Stimulated activated CD8-positive, alpha-beta memory T cell treated with anti-CD3 and anti-CD28 coated beads, Interleukin-2, amount 100 ng/mL, for 1 hour (primary cell): ENCODE data around the gene ACOT2.
"Not testable (repeated sequence)": the region's sequence is repeated elsewhere in the genome, so short reads cannot be mapped to it uniquely, and the experiment has no call there.

Experiments
- DNase-seq, 2 donors: peaks; one replicate each; pipeline ENCODE4 v3.0.0-alpha.2; 2020; ENCODE audit warnings: low read depth in 2 of 2

ACOT2 gene

DNA sequence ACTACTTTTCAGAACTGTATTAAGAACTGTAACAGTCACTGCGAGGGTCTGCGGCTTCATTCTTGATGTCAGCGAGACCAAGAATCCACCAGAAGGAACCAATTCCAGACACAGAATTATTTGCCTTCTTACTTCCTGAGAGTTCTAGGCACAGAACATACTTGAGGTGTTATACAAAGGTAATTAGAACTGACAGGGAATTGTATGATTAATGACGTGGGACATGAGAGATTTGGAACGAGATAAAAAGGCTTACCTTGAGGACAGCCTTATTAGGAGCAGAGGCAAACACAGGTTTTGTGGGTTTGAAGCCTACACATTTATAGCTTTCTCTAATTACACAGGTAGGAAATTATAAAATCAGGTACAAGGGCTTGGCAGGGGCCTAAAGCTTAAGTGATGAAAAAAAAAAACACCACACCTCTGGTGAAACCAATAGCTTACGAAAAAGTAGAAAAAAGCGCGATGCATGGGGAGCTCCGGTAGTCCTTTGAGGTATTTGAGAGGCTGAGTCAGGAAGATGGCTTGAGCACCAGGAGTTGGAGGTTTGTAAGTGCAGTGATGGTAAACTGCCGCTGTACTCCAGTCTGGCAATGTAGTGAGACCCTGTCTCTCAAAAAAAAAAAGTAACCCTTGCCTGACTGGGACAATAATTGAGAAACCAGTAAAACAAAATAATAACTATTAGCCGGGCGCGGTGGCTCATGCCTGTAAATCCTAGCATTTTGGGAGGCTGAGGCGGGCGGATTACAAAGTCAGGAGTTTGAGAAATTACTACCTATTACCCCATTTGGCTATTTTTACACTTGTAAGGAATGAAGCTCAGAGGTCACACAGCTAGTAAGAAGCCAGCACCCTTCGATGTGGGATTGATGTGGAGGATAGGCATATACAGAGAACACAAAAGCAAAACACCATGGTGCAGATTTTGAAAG, 795 bp upstream of the ACOT2 start:
- no peak for DNase-seq

DNA sequence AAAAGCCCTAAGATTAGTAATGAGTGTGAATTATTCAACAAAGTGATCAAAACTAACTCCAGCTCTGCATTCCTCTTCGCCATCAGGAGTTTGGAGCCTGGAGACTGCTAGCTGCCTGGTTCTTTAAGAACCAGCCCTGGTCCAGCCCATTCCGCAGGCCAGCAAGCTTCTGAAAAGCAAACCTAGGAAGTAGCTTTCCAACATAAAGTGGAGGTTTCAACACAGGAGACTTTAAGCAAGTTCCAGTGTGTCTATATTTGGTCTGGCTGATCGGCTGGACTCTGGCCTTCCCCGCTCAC, 178 bp upstream of the ACOT2 start:
- not testable (repeated sequence) for DNase-seq

DNA sequence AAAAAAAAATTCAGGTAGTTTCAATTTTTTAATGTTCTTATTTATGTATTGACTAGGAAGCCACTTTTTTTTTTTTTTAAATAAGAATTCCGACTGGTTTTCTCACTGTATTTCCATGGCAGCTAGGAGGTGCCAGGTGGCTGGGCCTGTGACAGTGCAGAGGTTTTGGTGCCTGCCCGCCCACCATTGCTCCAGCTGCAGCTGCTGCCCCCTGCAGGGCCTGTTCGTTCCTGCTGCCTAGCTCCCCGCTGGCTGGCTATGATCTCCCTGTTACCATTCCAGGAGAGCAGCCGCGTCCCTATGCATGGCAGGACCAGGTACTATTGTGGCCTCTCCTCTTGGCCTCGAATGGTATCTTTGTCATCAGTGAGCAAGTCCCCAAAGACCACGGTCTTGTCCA, 1.9 kb downstream of the ACOT2 start:
- peak; percentile 27 to 31 for DNase-seq

DNA sequence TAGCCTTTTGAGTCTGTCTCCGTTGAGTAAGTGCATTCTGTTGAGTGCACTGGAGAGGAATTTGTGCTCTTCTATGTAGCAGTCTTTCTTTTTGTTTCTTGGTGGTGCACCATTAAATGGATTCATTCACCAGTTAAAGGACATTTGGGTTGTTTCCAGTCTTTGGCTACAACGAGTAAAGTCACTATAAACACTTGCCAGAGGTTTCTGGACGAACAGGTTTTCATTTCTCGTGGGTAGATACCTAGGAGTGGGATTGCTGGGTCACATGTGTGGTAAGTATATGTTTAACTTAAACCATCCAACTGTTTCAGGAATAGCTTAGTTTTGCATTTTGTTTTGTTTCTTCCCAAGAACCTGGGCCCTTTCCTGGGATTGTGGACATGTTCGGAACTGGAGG, 4.0 kb downstream of the ACOT2 start:
- DNase-seq, result not testable (repeated sequence)

DNA sequence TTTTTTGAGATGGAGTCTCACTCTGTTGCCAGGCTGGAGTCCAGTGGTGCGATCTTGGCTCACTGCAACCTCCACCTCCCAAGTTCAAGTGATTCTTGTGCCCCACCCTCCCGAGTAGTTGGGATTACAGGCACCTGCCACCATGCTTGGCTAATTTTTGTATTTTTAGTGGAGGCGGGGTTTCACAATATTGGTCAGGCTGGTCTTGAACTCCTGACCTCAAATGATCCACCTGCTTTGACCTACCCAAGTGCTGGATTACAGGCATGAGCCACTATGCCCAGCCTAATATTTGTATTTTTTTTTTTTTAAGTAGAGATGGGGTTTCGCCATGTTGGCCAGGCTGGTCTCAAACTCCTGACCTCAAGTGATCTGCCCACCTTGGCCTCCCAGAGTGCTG, 4.7 kb downstream of the ACOT2 start:
- not testable (repeated sequence) for DNase-seq

DNA sequence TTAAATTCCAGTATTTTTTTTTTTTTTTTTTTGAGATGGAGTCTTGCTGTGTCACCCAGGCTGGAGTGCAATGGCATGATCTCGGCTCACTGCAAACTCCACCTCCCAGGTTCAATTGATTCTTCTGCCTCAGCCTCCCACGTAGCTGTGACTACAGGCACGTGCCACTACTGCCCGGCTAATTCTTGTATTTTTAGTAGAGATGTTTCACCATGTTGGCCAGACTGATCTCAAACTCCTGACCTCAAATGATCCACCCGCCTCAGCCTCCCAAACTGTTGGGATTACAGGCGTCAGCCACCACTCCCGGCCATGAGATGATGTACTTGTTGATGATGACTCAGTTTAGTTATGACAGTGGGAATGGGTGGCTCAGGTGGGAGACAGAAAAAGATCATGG, 5.2 kb downstream of the ACOT2 start:
- not testable (repeated sequence) for DNase-seq

DNA sequence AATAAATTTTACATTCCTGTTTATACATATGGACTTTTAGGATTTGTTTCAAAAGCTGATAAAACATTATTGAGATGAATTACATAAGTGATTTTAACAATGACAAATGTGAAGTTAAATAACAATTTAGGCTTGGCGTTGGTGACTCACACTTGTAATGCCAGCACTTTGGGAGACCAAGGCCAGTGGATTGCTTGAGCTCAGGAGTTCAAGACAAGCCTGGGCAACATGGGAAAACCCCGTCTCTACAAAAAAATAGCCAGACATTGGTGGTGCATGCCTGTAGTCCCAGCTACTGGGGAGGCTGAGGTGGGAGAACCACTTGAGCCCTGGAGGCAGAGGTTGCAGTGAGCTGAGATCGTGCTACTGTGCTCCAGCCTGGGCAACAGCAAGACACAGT, 7.4 kb downstream of the ACOT2 start:
- no peak for DNase-seq

DNA sequence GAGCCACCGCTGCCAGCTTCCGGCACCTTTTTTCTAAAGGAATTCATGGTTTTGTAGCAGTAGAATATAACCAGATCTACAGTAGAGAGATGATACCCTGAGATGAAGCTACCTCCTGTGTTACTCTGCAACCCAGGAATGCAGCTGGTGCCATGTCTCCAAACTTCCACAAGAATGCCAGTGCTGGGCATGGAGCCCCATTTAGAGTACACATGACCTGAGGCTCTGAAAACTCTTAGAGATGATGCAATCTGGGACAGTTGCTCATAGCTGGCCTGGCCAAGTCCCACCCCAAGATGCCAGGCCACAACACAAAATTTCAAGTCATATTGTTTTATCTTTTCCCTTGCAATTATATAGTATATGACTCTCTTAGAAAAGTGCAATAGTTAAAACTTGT, 8.2 kb downstream of the ACOT2 start:
- not testable (repeated sequence) for DNase-seq

DNA sequence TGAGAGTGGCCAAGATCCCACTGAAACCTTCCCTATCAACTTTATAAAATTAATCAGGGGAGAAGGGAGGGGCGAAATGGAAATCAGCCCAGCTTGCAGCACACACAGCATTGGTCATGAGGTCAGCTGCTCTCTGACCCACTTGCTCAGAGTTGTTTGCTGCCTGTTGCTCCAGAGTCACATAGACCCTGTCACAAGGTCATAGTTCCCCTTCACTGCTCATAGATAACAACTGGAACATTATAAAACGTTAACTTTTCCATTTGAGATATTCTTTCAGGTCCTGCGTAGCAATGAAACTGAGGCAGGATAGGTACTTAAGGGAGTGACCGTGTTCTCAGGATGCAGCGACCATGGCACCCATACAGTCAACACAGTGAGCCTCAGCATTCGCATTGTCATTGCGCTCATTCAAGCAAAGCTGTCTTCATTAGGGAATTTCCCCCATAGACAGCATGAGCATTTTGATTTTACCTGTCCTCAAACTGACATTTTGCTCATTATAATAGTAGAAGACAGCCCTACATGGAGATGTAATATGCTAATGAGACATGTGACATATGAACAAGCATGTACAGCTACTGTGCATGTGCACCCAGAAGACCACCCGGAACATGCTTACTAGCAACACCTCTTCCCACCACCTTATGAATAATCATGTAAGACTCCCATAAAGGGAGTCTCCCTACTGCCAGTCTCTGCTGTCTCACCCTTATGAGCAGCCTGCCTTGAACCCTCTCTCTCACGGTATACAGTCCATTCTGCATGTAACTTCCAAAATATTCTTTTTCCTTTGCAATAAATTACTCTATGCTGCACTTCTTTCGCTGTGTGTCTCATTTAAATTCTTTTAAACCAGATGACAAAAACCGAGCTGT, 13.3 kb downstream of the ACOT2 start:
- DNase-seq, result not testable (repeated sequence)

DNA sequence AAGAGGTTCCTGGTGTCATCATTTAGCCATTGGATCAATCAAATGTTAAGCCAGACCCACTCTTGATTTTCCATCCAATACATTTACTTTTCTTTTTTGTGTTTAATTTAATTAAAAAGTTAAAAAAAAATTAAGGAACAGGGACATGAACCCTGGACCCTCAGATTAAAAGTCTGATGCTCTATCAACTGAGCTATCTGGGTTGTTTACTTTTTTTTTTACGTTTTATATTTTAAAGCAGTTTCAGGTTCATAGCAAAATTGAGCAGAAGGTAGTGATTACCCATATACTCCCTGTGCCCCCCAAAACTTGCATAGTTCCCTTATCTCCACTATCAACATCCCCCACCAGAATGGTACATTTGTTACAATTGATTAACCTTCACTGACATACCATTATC, 19.7 kb downstream of the ACOT2 start:
- DNase-seq, result no peak

DNA sequence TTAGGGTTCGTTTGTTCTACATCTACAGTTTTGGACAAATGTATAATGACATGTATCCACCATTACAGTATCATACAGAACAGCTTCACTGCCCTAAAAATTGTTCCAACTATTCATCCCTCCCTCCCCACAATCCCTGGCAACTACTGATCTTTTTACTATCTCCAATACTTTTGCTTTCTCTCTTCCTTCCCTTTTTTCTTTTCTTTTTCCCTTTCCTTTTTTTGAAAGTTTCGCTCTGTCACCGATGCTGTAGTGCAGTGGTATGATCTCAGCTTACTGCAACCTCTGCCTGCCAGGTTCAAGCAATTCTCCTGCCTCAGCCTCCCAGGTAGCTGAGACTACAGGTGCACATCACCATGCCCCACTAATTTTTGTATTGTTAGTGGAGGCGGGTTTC, 20.1 kb downstream of the ACOT2 start:
- no peak for DNase-seq

DNA sequence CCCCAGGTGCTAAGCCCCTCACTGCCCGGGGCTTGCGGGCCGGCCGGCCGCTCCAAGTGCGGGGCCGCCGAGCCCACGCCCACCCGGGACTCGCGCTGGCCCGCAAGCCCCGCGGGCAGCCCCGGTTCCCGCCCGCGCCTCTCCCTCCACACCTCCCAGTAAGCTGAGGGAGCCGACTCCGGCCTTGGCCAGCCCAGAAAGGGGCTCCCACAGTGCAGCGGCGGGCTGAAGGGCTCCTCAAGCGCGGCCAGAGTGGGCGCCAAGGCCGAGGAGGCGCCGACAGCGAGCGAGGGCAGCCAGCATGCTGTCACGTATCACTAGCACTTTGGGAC, 21.6 kb downstream of the ACOT2 start:
- DNase-seq, result not testable (repeated sequence)

DNA sequence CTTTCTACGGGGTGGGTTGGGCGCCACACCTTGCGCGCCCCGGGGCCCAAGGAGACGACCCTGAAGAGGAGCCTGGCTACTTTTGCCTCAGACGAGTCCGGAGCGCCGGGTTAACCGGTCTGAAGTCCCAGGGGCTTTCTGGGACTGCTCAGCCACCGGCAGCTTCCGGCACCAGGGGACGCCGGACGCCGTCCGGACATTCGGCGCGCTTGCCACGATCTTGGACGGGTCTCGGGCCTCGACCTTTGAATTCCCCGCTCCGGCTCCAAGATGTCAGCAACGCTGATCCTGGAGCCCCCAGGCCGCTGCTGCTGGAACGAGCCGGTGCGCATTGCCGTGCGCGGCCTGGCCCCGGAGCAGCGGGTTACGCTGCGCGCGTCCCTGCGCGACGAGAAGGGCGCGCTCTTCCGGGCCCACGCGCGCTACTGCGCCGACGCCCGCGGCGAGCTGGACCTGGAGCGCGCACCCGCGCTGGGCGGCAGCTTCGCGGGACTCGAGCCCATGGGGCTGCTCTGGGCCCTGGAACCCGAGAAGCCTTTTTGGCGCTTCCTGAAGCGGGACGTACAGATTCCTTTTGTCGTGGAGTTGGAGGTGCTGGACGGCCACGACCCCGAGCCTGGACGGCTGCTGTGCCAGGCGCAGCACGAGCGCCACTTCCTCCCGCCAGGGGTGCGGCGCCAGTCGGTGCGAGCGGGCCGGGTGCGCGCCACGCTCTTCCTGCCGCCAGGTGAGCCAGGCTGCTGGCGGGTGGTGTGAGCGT, 22.9 kb downstream of the ACOT2 start, which contains the start of gene ACOT4:
TSS of gene ACOT4 (plus strand) at position 184 of the 760 bp plus-strand sequence. CDS start at position 271, 87 bp downstream.
- DNase-seq, result peak; percentile 3 to 30

DNA sequence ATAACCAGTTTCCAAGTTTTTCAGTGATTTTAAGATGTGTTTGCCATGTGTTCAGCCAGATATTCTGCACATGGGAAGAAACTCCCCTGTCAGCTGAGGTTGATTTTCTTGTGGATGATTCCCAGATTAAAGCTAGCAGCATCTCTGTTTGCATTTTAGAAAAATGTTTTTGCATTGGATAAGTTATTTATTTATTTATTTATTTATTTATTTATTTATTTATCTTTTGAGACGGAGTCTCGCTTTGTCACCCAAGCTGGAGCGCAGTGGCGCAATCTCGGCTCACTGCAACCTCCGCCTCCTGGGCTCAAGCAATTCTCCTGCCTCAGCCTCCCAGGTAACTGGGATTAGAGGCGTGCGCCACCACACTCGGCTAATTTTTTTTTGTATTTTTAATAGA, 25.5 kb downstream of the ACOT2 start:
- DNase-seq, result no peak

DNA sequence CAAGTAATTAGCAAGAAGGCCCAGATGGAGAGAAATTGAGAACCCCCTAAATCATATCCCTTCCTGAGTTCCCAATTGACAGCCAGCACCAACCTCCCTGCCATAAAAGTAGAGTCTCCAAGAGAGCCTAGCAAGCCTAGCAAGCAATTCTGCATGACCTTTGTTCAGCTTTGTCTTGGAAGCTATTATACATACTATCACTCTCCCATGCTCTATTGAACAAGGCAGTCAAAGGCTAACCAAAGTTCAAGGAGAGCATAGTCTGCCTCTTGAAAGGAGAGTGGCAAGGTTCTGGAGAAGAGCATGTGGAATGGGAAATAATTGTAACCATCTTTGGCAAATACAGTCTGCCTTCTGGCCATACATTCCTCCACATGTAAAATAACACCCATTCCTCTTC, 30.5 kb downstream of the ACOT2 start:
- DNase-seq, result no peak

DNA sequence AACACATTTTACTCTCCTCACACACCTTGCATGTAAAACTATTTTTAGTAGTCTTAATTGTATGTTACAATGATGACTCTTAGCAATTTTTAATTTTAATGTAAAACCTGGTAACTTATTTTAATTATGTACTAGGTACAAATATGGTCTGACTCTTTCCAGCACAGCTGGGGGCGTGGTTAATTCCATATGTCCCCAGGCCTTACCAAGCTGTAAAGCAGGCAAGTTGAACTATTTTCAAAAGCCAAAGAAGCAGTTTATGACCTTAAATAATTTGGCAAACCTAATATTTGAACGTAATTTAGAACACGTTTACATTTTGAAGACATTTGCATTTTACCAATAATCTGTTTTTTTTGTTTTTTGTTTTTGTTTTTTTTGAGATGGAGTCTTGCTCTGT, 34.0 kb downstream of the ACOT2 start:
- no peak for DNase-seq

DNA sequence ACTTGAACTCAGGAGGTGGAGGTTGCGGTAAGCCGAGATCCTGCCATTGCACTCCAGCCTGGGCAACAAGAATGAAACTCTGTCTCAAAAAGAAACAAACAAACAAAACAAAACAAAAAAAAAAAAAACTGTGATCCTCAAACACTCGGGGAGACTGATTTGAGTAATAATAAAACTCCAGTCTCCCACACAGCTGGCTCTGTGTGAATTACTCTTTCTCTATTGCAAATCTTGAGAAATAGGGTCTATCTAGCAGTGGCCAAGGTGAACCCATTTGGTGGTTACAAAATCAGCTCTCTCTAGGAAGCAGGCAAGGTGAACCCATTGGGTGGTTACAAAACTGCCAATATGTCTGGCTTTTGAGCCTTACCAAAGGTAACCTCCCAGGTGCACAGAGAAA, 37.3 kb downstream of the ACOT2 start:
- no peak for DNase-seq

DNA sequence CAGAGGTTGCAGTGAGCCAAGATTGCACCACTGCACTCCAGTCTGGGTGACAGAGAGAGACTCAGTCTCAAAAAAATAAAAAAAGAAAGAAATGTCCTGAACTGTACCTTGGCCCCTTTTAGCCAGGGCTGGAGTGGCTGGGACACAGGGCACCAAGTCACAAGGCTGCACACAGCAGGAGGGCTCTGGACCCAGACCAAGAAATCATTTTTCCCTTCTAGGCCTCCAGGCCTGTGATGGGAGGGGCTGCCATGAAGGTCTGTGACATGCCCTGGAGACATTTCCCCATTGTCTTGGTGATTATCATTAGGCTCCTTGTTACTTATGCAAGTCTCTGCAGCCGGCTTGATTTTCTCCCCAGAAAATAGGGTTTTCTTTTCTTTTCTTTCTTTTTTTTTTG, 38.2 kb downstream of the ACOT2 start:
- no peak for DNase-seq

DNA sequence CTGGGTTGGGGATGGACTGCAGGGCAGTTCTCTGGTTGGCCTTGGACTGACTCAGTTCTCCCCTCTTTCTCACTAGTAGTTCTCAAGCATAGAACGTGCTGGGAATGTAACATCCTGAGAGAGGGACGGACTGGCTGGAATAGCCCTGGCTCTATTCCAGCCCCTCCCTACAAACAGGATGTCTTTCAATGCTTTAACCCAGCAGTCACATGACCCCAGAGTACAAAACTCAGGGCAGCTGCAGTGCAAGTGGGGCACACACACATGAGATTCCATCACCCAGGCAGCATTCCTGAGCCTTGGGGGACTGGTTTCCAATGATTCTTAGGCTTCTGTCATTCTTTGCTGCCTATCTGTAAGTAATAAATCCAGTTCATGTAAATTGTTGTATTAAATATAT, 41.7 kb downstream of the ACOT2 start:
- DNase-seq, result no peak

DNA sequence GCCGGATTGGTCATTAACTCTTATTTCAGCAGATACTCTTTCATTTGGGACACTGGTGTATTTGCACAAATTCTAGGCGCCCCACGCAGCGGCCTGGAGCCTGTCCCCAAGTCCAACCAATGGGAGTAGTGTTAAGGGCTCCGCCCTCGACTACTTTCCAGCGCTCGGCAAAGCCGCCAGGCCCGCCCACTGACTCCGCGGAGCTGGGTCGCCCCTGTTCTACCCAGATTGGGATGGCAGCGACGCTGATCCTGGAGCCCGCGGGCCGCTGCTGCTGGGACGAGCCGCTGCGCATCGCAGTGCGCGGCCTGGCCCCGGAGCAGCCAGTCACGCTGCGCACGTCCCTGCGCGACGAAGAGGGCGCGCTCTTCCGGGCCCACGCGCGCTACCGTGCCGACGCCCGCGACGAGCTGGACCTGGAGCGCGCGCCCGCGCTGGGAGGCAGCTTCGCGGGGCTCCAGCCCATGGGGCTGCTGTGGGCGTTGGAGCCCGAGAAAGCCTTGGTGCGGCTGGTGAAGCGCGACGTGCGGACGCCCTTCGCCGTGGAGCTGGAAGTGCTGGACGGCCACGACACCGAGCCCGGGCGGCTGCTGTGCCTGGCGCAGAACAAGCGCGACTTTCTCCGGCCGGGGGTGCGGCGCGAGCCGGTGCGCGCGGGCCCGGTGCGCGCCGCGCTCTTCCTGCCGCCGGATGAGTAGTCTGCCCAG, 43.5 kb downstream of the ACOT2 start, which contains the start of gene ACOT6:
TSS of gene ACOT6 (plus strand) at position 179 of the 707 bp plus-strand sequence. CDS start at position 234, 55 bp downstream.
- peak; percentile 40 to 43 for DNase-seq

DNA sequence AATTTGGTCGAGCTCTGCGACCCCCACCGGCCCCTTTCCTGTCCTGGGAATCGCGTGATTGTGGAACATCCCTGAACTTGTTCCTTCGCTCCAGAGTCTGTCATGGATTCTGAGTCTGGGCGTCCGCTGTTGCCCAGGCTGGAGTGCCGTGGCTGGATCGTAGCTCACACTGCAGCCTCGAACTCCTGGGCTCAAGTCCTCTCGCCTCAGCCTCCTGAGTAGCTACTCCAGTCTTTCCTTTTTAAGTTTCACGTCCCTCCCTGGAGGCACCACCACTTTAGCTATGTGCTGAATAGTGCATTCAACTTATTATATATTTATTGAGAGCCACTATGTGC, 44.0 kb downstream of the ACOT2 start:
- DNase-seq, result no peak
